Omental fat pad (tissue), 4 donors: ENCODE results near the gene CEACAM5. TPM values are rescaled to one million over a fixed set of nuclear protein-coding genes. Genes with fewer than 3 reads are reported as not detected.
"Not testable (repeated sequence)": the region's sequence is repeated elsewhere in the genome, so short reads cannot be mapped to it uniquely, and the experiment has no call there.

Experiments
- ATAC-seq: fragments of 150-250 bp; one replicate; pipeline ENCODE4 v1.9.1; 2016; ENCODE audit warnings: mild to moderate bottlenecking, moderate library complexity; ENCODE audit not compliant: low FRiP score
- DNase-seq: peaks from one replicate; pipeline ENCODE4 v3.0.0-alpha.2; 2019; ENCODE audit warnings: low spot score
- CTCF ChIP-seq, 3 donors: fragments of 450-650 bp; IDR thresholded peaks; one replicate each; pipeline ENCODE4 v1.5.1; 2016 to 2017; ENCODE audit warnings: antibody characterized with exemption in 3 of 3, mild to moderate bottlenecking in 3 of 3, moderate library complexity in 2 of 3
- total RNA-seq, 4 donors: library from RNA; depleted of rRNA; stranded (reverse); fragments of >200 nt; gene quantifications; one replicate each; pipeline ENCODE4 v1.1.0, GENCODE V29; 2016

Gene CEACAM5
- total RNA-seq, 4 donors from 2014 or later: not detected

GRCh38 chr19:41753159-41753558 is 44.7 kb downstream of the CEACAM5 start:
- ATAC-seq (no peak), DNase-seq (no peak)
- TF ChIP-seq CTCF (IDR thresholded peaks at IDR 0.05): no peak

GRCh38 chr19:41753936-41754529 is 45.6 kb downstream of the CEACAM5 start:
- ATAC-seq (no peak), DNase-seq (peak; percentile 35)
- no peak for TF ChIP-seq CTCF (IDR thresholded peaks at IDR 0.05)

GRCh38 chr19:41755328-41755913 is 47.0 kb downstream of the CEACAM5 start, which contains the start of gene CEACAM6:
Gene CEACAM6, plus strand, starts transcription at chr19:41755530. Its CDS starts 109 bp downstream, at chr19:41755639.
- no peak for TF ChIP-seq CTCF (IDR thresholded peaks at IDR 0.05)
- no peak for ATAC-seq
- no peak for DNase-seq

- ATAC-seq (no peak), DNase-seq (no peak)
- TF ChIP-seq CTCF (IDR thresholded peaks at IDR 0.05): no peak
Measured at GRCh38 chr19:41758846-41759245, 50.4 kb downstream of the CEACAM5 start.

- DNase-seq: no peak
- ATAC-seq: no peak
- TF ChIP-seq CTCF (IDR thresholded peaks at IDR 0.05): no peak
Measured at GRCh38 chr19:41767115-41767514, 58.7 kb downstream of the CEACAM5 start.

DNA sequence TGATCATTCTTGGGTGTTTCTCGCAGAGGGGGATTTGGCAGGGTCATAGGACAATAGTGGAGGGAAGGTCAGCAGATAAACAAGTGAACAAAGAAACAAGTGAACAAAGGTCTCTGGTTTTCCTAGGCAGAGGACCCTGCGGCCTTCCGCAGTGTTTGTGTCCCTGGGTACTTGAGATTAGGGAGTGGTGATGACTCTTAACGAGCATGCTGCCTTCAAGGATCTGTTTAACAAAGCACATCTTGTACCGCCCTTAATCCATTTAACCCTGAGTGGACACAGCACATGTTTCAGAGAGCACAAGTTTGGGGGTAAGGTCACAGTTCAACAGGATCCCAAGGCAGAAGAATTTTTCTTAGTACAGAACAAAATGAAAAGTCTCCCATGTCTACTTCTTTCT is 59.7 kb downstream of the CEACAM5 start:
- not testable (repeated sequence) for ATAC-seq, DNase-seq

- DNase-seq: no peak
- ATAC-seq: no peak
- TF ChIP-seq CTCF (IDR thresholded peaks at IDR 0.05): no peak
Measured at GRCh38 chr19:41769608-41770007, 61.2 kb downstream of the CEACAM5 start.
